Ammon's horn (tissue), 1 donor: ENCODE data around the gene CFAP52.
A peak's percentile ranks its signal among the peaks of the same experiment; 100 is the strongest.
"Not testable (repeated sequence)": the region's sequence is repeated elsewhere in the genome, so short reads cannot be mapped to it uniquely, and the experiment has no call there.

Experiments
- DNase-seq: peaks from one replicate; pipeline ENCODE4 v3.0.0-alpha.2; 2016; ENCODE audit warnings: low spot score

The CFAP52 gene

DNA sequence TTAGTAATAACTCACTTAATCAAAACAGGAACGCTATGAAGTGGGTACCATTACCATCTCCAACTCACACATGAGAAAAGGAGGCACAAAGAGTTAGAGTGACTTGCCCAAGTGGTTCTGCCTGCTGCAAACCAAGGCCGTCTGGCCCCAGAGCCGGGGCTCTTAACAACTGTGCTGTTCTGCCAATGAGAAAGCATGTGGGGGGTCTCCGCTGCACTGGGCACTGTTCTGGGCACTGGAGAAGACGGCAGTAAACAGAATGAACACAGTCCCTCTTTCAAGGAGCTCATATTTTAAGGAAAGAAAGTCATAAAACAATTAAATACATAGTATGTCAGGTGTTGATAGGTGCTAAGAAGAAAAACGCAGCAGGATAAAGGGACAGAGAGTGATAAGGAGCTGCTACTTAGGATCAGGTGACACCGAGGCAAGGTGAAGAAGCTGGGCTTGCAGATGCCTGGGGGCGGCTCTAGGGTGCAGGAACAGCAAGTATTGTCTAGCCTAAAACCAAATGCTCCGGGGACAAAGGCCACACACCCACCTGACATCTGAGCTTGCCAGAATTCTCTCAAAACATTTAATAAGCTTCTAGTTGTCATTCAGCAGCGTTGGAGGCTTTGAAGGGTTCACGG, 7.4 kb upstream of the CFAP52 start:
- DNase-seq: no peak

GRCh38 chr17:9571201-9571600, 5.2 kb upstream of the CFAP52 start:
- no peak for DNase-seq

DNA sequence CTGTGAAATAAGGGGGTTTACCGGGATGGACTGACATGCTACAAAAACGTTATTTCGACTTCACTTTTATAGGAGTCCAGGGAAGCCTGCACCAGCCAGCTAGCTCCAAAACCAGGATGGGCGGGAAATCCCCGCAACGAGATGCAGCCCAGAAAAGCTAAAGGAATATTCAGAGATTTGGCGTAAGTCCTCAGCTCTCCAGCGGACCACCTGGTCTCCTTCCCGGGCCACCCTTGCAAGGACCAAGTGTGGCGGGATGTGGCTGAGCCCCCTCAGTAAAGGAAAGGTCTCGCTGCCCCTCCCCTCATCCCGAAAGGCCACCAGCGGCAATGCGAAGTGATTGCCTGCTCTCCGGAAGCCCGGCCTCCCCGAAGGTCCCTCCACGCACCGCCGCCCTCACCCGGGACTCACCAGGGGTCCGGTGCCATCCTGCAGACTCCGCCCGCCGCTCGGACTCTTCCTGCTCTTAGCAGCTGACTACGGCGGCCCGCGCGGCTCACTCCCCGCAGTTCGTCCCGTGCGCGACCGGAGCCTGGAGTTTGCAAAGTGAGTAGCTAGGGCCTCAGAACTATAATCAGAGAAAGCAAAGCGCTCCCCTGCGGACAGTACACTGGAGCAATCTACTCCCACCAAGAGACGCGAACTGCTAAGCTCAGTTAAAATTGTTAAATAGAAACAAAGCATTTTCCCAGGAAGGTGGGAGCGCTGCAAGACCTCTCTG, 901 bp upstream of the CFAP52 start, which contains the start of gene STX8:
Gene STX8 (minus strand): TSS at position 440 of the 721 bp plus-strand sequence. CDS start 12 bp downstream, at position 428.
- DNase-seq: peak; percentile 84

- DNase-seq: no peak
These were observed 899 bp downstream of the CFAP52 start for GRCh38 chr17:9577373-9577709.

DNA sequence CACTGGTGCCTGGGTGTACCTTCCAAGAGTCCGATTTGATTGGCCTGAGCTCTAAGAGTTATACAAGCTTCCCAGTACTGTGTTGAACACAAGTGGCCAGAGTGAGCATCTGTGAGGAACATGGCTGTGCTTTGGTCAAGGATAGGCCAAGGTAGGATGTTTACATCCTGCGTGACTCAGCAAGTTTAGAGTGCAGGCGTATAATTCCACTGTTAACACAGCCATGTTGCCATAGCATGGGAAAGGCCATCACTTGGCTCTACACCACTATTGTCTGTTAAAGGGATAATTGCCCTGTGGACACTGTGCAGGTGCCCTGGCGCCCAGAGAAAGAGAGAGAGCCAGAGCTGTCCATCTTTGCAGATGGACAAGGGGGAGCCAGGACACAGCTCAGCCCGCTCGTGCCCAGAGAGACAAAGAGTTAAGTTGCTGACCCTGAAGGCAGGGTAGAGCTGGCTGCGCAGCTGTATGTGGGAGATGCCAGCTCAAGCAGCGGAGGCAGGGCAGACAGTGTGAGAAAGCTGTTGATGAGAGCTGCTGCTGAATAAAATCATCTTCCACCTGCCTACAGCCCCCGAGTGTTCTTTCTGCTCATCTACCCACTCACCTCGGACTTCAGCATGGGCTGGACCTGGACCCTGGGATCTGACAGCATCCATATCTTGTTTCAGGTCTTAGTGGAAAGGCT, 11.7 kb downstream of the CFAP52 start:
- peak; percentile 14 for DNase-seq

DNA sequence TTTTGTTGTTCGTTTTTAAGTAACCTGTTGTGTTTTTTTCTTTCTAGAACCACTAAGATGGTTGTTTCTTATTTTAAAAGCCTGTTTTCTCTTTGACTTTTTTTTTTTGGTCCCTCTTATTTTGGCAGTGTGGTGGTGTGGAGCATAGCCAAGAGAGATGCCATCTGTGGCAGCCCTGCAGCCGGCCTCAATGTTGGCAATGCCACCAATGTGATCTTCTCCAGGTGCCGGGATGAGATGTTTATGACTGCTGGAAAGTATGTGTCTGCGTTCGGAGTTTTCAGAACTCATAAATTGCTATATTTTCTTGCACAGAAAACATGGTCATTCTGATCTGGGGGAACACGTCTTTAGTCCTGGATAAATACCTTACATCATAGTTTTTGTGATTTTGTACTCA, 17.6 kb downstream of the CFAP52 start:
- DNase-seq: peak; percentile 17

GRCh38 chr17:9597638-9598037, 21.2 kb downstream of the CFAP52 start:
- not testable (repeated sequence) for DNase-seq

DNA sequence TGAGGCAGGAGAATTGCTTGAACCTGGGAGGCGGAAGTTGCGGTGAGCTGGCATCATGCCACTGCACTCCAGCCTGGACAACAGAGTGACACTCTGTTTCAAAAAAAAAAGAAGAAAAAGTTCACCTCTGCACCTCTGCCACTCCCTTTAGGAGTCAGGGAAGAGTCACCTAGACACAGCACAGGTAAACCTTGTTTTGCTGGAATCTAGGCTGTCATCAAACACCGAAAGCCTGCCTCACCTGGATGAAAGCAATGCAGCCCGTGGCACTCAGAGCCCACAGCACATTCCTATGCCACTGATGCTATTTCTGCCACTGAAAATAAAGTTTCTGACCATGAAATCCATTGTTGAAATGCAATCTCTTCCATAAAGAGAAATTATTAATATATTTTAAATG, 22.2 kb downstream of the CFAP52 start:
- no peak for DNase-seq

GRCh38 chr17:9604583-9604982, 28.1 kb downstream of the CFAP52 start:
- not testable (repeated sequence) for DNase-seq

GRCh38 chr17:9606453-9606852, 30.0 kb downstream of the CFAP52 start:
- DNase-seq: no peak

GRCh38 chr17:9607058-9607457, 30.6 kb downstream of the CFAP52 start:
- not testable (repeated sequence) for DNase-seq

DNA sequence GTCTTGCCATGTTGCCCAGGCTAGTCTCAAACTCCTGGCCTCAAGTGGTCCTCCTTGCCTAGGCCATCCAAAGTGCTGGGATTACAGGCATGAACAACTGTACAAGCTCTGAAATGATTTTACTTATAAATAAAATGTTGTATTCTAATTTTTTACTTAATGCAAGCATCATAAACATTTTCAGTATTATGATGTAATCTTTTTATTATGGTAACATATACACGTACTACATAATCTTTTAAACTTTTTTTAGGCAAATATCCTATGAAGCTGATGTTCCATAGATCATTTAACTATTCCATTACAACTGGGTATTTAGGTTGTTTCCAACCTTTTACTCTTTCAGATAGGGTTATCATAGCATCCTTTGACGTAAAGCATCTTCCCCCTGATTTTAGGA, 35.1 kb downstream of the CFAP52 start:
- no peak for DNase-seq

GRCh38 chr17:9612006-9612405, 35.6 kb downstream of the CFAP52 start:
- no peak for DNase-seq

GRCh38 chr17:9615486-9615885, 39.0 kb downstream of the CFAP52 start:
- no peak for DNase-seq

- DNase-seq: no peak
These were observed 46.5 kb downstream of the CFAP52 start for GRCh38 chr17:9622961-9623360.

- no peak for DNase-seq
These were observed 52.1 kb downstream of the CFAP52 start for GRCh38 chr17:9628509-9628908.

DNA sequence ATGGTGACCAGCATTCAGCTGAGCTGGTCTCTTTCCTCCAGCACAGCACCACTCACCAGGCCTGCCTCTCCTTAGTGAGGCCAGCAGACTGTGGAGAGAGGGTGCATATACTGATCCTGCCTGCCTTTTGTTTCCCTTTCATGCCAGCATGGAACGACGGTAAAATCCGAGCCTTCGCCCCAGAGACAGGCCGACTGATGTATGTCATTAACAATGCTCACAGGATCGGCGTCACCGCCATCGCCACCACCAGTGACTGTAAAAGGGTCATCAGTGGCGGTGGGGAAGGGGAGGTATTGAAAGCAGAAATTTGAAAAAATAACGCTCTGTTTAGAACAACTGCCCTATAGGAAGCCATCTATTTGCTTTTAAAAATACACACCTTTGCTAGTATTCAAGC, 56.3 kb downstream of the CFAP52 start:
- DNase-seq: no peak

DNA sequence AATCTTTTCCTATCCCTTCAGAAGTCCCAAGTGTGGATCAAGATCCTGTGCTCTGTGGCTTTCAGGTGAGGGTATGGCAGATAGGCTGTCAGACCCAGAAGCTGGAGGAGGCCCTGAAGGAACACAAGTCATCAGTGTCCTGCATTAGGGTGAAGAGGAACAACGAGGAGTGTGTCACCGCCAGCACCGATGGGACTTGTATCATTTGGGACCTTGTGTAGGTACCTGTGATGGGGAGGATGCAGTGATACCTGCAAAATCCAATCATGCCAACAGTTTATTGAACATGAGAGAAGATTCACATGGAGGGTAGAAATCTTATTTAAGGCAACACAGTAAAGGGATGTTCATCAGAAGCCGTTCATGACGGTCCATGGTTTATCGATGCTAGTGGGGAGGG, 58.9 kb downstream of the CFAP52 start:
- no peak for DNase-seq

GRCh38 chr17:9636501-9636900, 60.1 kb downstream of the CFAP52 start:
- DNase-seq: no peak

GRCh38 chr17:9640388-9640787, 63.9 kb downstream of the CFAP52 start:
- not testable (repeated sequence) for DNase-seq

DNA sequence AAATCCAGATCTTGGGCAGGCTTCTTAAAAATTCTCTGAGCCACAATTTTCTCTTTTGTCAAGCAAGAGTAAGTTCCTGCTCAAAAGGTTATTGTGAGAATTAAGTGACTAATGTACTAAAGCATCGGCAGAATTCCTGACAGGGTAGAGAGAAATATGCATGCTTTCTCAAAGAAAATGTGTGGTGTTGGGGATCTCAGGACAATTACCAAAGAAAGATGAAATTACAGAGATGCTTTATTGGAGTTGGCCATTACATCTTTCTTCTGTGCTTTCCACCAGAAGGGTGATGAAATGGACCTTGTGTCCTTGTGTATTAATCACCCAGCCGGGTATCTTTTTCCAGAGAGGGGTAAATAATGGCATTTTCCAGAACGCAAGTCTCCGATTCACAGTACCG, 67.2 kb downstream of the CFAP52 start:
- no peak for DNase-seq

- DNase-seq: no peak
These were observed 68.7 kb downstream of the CFAP52 start, which contains the start of gene USP43 for GRCh38 chr17:9644910-9645751. TSS of gene USP43 (plus strand) at chr17:9645517. CDS start at chr17:9645633, 116 bp downstream.
